HL-60 (cell line): ENCODE results near the gene SSH2.

ENCODE experiments used
- DNase-seq, 2 experiments: peaks; one replicate each; pipeline ENCODE4 v3.0.0-alpha.2; 2010 to 2020; ENCODE audit warnings: low read depth in 1 of 2, low spot score in 1 of 2
- H3K27ac ChIP-seq: fragments of 250-450 bp; sonication (Bioruptor Pico); replicated peaks from 2 replicates; pipeline ENCODE4 v1.5.1; 2020; ENCODE audit warnings: mild to moderate bottlenecking, moderate library complexity
- H3K27me3 ChIP-seq: fragments of 250-450 bp; sonication (Bioruptor Pico); 2 replicates; pipeline ENCODE4 v1.5.1; 2021; ENCODE audit warnings: mild to moderate bottlenecking, moderate library complexity; ENCODE audit not compliant: insufficient read depth, poor library complexity, severe bottlenecking
- H3K4me3 ChIP-seq: replicated peaks from 2 replicates; pipeline ENCODE4 v1.5.1; 2011; ENCODE audit warnings: mild to moderate bottlenecking, control low read depth, low read length; ENCODE audit not compliant: insufficient read depth
- CTCF ChIP-seq: IDR thresholded peaks from one replicate; pipeline ENCODE4 v1.5.1; 2011; ENCODE audit warnings: low read length, control low read depth, inconsistent platforms; ENCODE audit not compliant: insufficient read depth
- GABPA ChIP-seq: IDR thresholded peaks from 2 replicates; pipeline ENCODE4 v1.6.1; 2012; ENCODE audit warnings: low read depth
- POLR2AphosphoS5 ChIP-seq: IDR thresholded peaks from 2 replicates; pipeline ENCODE4 v1.6.1; 2012; ENCODE audit warnings: low read depth
- REST ChIP-seq: IDR thresholded peaks from 2 replicates; pipeline ENCODE4 v1.6.1; 2012; ENCODE audit warnings: low read depth; ENCODE audit not compliant: insufficient replicate concordance
- SPI1 ChIP-seq: IDR thresholded peaks from 2 replicates; pipeline ENCODE4 v1.6.1; 2012; ENCODE audit warnings: low read depth, mild to moderate bottlenecking, borderline replicate concordance

SSH2 gene

DNA sequence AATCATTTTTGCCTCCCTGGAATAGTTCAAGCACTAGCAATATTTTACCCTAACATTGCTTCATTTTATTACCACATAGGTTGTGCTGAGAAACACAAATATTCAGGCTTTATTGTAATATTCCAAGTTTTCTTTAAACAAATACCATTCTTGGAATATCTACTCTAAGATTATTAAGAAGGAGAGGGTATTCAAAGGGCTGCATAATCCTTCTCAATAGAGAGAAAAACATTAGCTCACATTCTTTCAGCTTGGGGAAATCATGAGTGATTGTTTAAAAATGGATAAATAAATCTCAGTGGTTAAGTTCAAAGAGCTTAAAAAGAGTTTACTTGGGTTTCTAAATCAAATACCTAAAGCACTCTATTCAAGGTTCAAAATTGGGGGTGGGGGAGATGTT, 195.4 kb downstream of the SSH2 start:
- no peaks in the 10 kb centered on the region for H3K27me3 ChIP-seq
- no peak overlapping the region for H3K27ac ChIP-seq
- H3K4me3 ChIP-seq: no peak overlapping the region
- DNase-seq: no peak
- no peak for TF ChIP-seq GABPA
- no peak for TF ChIP-seq REST
- TF ChIP-seq CTCF: no peak
- no peak for TF ChIP-seq SPI1
- no peak for TF ChIP-seq POLR2AphosphoS5

GRCh38 chr17:29733166-29733565, 196.9 kb downstream of the SSH2 start:
- Histone ChIP-seq H3K27me3 (no peaks in the 10 kb centered on the region), H3K27ac (no peak overlapping the region), H3K4me3 (no peak overlapping the region)
- DNase-seq: no peak
- TF ChIP-seq GABPA (no peak), POLR2AphosphoS5 (no peak), CTCF (no peak), REST (no peak), SPI1 (no peak)

GRCh38 chr17:29732613-29733012, 197.4 kb downstream of the SSH2 start:
- Histone ChIP-seq H3K4me3 (no peak overlapping the region), H3K27ac (no peak overlapping the region), H3K27me3 (no peaks in the 10 kb centered on the region)
- TF ChIP-seq SPI1: no peak
- no peak for TF ChIP-seq GABPA
- TF ChIP-seq POLR2AphosphoS5: no peak
- no peak for TF ChIP-seq REST
- no peak for TF ChIP-seq CTCF
- no peak for DNase-seq
